ENCODE results near the gene KCNQ5.
A peak's percentile ranks its signal among the peaks of the same experiment; 100 is the strongest.

Gene KCNQ5

DNA sequence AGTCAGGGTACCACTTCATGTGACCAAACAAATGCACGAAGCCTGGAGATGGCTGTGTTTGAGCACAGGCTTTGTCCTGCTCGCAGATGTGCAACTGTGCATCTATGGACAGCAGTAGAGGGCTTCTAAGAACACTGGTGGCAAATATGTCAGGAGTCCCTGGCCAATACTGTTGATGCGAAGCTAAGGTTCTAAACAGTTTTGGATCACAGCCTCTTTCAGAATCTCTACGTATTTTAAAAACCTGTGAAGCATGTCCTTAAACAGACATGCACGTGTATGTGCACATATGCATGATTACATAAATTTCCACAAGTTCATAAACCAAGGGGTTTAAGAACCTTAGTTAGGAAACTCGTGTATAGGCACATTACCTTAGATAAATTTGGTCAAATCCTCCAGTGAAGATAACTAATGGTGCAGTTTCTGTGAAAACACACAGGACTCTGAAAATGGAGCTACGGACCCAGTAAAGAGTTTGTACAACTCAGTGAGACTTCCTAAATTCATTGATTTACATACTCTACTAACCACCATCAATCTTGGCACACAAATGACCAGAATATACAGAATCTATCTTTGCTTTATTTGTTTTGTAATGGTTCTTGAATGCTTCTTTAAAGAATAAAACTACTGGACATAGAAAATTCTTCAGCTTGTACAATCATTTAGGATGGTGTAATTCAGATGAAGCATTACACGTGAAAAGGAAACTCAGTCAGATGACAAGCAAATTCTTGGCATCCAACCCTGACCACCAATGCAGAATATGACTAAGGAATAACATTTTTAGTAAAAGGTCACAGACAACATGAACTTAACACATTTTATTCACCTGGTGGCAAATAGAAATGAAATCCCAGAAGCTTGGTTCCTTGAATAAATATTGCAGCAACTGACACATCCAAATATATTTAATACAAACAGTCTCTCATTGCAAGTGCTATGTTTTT is 27.4 kb downstream of the KCNQ5 start:
- peak; percentile 84 for FAIRE-seq
- no peak for TF ChIP-seq POLR2A (IDR thresholded peaks at IDR 0.05; ENCODE audit: low read depth, low read length)
- DNase-seq (ENCODE audit: insufficient read length, low spot score), result no peak

DNA sequence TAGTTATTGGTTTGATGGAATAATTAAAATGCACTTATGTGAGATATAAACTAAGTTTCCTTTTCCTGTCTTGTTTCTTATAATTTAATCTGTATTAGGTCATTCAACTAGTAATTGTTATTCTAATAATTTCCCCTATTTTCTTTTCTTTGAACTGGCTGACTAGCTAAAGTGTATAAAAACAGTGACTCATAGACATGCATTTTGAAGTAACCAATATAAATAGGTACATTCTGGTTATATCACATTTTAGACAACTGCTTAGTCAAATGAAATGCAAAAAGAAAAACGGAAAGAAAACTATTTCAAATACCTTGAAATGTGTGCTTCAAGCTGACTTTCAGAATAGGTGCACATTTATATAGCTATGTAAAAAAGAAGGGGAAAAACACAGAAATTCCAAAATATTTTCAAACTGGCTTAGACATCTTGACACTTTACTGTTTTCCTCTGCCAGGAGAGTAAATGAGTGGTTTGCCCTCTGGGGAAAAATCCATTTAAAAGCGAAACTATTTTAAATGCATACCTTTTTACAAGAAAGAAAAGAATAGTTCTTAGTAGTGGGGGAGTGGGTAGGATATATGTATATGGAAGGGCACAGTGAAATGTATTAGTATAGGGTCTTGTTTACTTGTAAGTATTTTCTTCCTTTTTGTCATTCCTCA is 28.3 kb downstream of the KCNQ5 start:
- DNase-seq (ENCODE audit: insufficient read length, low spot score), result no peak
- peak; percentile 11 for FAIRE-seq
- TF ChIP-seq POLR2A (IDR thresholded peaks at IDR 0.05; ENCODE audit: low read depth, low read length), result no peak

DNA sequence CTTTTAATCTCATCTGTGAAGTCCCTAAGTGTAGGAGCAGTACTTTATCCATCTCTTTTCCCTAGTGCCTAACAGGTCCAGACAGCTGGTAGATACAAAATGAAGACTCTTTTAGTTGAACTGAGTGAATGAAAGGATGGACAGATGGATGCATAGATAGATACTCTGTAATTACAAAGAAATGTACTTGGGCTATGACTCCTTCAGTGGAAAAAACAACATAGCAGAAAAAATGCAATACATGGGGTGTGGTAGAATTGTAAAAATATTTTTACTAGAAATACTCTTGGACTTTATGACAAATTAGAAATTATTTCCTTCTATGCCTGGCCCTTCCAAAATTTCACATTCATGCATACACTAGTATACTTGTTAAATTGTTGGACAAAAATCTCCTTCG is 29.3 kb downstream of the KCNQ5 start:
- DNase-seq (ENCODE audit: insufficient read length, low spot score), result no peak
- no peak for FAIRE-seq
- no peak for TF ChIP-seq POLR2A (IDR thresholded peaks at IDR 0.05; ENCODE audit: low read depth, low read length)

DNA sequence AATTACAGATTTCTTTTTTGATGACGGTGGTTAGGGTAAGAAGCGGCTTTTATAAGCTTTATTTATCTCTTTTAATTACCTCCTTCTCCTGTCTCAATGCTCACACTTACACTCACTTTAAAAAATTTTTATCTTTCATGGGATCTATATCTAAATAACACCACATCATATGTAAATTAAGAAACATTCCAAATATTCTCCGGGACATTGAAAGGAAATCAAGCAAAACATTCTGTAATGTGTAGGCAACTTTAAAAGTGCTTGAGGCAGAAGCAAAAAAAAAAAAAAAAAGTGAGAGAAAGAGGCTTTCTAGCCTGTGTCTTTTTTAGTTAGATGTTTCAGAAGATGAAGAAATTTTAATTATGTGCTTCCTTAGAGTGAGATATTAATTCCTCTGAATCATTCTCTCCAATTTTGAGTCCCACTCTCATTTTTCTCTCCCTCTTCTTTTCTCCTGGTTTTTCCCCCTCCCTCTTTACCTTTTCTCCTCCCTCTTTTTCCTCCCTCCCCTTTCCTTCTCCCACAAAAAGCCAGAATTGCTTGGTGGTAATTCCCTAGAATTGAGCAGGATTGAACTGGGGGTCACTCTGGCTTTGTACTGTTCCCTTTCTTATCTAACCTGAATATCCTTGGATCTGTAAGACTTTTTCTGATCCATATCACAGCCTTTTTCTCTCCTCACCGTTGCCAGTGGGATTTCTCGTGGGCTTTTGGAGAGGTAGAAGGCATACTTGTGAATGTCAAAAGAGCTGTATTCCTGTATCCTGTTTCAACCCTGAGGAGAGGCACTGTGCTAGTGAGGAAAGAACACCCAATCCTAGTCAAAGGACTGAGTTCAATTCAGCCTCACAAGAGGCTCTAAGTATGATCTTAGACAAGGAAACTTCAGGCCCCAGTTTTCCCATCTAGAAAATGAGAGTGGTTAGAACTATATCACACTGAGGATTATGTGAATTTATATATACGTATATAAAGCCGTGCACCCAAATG is 30.4 kb downstream of the KCNQ5 start:
- no peak for DNase-seq (ENCODE audit: insufficient read length, low spot score)
- FAIRE-seq, result no peak
- no peak for TF ChIP-seq POLR2A (IDR thresholded peaks at IDR 0.05; ENCODE audit: low read depth, low read length)

DNA sequence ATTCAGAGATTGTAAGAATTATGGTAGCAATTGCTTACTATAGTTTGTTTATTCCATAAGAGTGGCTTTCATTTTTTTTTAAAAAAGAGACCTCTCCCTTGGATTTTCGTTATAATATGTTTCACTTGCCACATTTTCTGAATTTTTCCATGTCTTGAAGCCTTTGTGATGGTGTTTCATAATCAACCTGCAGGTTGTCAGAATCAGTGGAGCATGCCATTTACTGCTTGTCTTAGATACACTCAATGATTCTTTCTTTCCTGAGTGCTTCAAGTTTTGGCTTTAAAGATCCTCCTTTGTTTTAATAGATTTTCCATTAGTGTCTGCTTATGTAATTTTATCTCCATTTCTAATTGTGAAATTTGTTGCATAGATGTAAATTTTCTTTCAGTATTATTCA is 31.2 kb downstream of the KCNQ5 start:
- no peak for TF ChIP-seq POLR2A (IDR thresholded peaks at IDR 0.05; ENCODE audit: low read depth, low read length)
- FAIRE-seq (peak; percentile 50), DNase-seq (ENCODE audit: insufficient read length, low spot score) (no peak)

GRCh38 chr6:72654071-72654621 is 32.3 kb downstream of the KCNQ5 start:
- FAIRE-seq, result peak; percentile 43
- TF ChIP-seq POLR2A (IDR thresholded peaks at IDR 0.05; ENCODE audit: low read depth, low read length), result no peak
- no peak for DNase-seq (ENCODE audit: insufficient read length, low spot score)

- no peak for DNase-seq (ENCODE audit: insufficient read length, low spot score)
- TF ChIP-seq POLR2A (IDR thresholded peaks at IDR 0.05; ENCODE audit: low read depth, low read length), result no peak
- FAIRE-seq, result no peak
These were observed 35.7 kb downstream of the KCNQ5 start for GRCh38 chr6:72657407-72658197.

DNA sequence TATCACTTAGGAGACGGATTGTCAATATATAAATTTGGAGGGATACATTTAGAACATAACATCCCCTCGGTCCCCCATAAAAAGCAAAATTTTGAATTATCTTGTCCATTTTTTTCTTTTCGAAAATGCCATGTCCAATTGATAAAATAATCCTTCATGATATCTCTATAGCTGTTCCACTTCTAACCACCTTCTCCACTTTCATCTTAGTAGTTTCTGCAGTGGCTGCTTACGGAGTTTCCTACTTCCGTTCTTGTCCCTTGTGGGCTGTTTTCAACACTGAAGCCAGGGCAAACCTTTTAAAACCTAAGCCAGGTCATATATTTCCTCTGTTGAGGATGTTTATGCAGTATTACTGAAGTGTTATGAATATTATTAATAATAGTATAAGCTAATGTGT is 37.9 kb downstream of the KCNQ5 start:
- DNase-seq (ENCODE audit: insufficient read length, low spot score), result no peak
- no peak for FAIRE-seq
- no peak for TF ChIP-seq POLR2A (IDR thresholded peaks at IDR 0.05; ENCODE audit: low read depth, low read length)

DNA sequence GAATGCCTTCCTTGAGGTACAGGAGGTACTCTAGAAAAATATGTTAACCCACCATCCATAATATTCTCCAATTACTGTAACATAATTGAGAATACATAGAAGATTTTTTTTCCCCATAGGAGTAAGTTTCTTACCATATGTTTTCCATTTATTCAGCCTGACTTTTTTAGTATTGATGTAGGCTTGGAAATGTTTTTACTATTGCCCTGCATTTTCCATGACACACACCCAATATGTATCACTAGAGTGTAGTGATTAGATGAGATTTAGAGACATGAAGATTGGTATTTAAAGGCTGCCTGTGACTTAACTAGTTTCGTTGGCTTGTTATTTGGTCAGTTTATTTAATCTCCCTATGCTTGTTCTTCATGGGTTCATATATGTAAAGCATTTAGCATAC is 39.5 kb downstream of the KCNQ5 start:
- TF ChIP-seq POLR2A (IDR thresholded peaks at IDR 0.05; ENCODE audit: low read depth, low read length), result no peak
- no peak for FAIRE-seq

DNA sequence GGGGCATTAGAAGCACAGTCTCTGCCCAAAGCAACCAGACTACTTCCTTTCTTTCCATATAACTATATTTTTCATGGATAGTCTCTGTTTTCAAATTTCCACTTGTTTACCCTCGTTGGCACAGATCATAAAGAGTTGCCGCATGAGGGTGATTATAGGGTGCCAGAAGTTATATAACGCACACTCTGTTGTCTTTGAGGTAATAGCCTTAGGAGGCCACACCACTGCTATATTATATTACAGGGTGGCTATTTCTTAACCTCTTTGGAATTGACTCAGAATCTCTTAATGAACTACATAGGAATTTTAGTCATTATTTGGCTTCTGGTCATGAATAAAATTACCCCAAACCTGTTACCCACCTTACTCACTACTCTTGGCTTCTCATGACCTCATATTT is 43.7 kb downstream of the KCNQ5 start:
- DNase-seq (ENCODE audit: insufficient read length, low spot score), result no peak
- FAIRE-seq, result no peak
- no peak for TF ChIP-seq POLR2A (IDR thresholded peaks at IDR 0.05; ENCODE audit: low read depth, low read length)

More for the DNA sequence above, 39.5 kb downstream of the KCNQ5 start:
- no peak for DNase-seq (ENCODE audit: insufficient read length, low spot score)

- DNase-seq (ENCODE audit: insufficient read length, low spot score) (no peak), FAIRE-seq (no peak)
- TF ChIP-seq POLR2A (IDR thresholded peaks at IDR 0.05; ENCODE audit: low read depth, low read length), result no peak
These were observed 47.5 kb downstream of the KCNQ5 start for GRCh38 chr6:72669324-72669723.

GRCh38 chr6:72672906-72673305 is 51.0 kb downstream of the KCNQ5 start:
- no peak for DNase-seq (ENCODE audit: insufficient read length, low spot score)
- TF ChIP-seq POLR2A (IDR thresholded peaks at IDR 0.05; ENCODE audit: low read depth, low read length), result no peak
- FAIRE-seq, result no peak

- FAIRE-seq (no peak), DNase-seq (ENCODE audit: insufficient read length, low spot score) (no peak)
These were observed 53.0 kb downstream of the KCNQ5 start for GRCh38 chr6:72674842-72675241.

More at GRCh38 chr6:72674842-72675241, 53.0 kb downstream of the KCNQ5 start:
- TF ChIP-seq POLR2A (IDR thresholded peaks at IDR 0.05; ENCODE audit: low read depth, low read length), result no peak

Data from H54 (cell line).